H1 (cell line): ENCODE measurements around the gene CELSR3. TPM values are rescaled to one million over a fixed set of nuclear protein-coding genes. Genes with fewer than 3 reads are reported as not detected.

Experiments used
- ASH2L ChIP-seq: fragments of 200-600, 300-600 bp; sonication (generic); IDR thresholded peaks from one replicate; pipeline ENCODE4 v1.7.1; 2017; ENCODE audit warnings: low read length
- CEBPB ChIP-seq: IDR thresholded peaks from 2 replicates; pipeline ENCODE4 v1.6.1; 2012; ENCODE audit warnings: low read depth, low read length
- CREB1 ChIP-seq: IDR thresholded peaks from 2 replicates; pipeline ENCODE4 v1.6.1; 2012; ENCODE audit warnings: inconsistent platforms
- EP300 ChIP-seq, 2 experiments: IDR thresholded peaks; 1 replicate in 1 of 2; 2 replicates in 1 of 2; pipeline ENCODE4 v1.6.1; 2011 to 2012; ENCODE audit warnings: low read depth in 2 of 2, low read length in 2 of 2, mild to moderate bottlenecking in 2 of 2, borderline replicate concordance in 1 of 2, inconsistent platforms in 1 of 2, moderate library complexity in 1 of 2
- KDM4A ChIP-seq: IDR thresholded peaks from one replicate; pipeline ENCODE4 v1.7.1; 2012; ENCODE audit warnings: low read depth, mild to moderate bottlenecking, moderate library complexity, low read length, inconsistent platforms; ENCODE audit not compliant: severe bottlenecking
- NRF1 ChIP-seq: IDR thresholded peaks from 2 replicates; pipeline ENCODE4 v1.6.1; 2011; ENCODE audit warnings: mild to moderate bottlenecking, low read depth, low read length, improper control_type of control experiment
- PHF8 ChIP-seq: fragments of 200-600 bp; sonication (generic); conservative IDR thresholded peaks from 2 replicates; pipeline ENCODE4 v1.7.1; 2012; ENCODE audit warnings: low read depth, mild to moderate bottlenecking, inconsistent platforms, low read length, moderate library complexity
- POLR2AphosphoS5 ChIP-seq: IDR thresholded peaks from 2 replicates; pipeline ENCODE4 v1.6.1; 2011; ENCODE audit warnings: low read depth, low read length
- RBBP5 ChIP-seq: IDR thresholded peaks from 2 replicates; pipeline ENCODE4 v1.7.1; 2012; ENCODE audit warnings: low read depth, mild to moderate bottlenecking, inconsistent platforms, low read length, moderate library complexity, borderline replicate concordance
- SIN3A ChIP-seq, 2 experiments: IDR thresholded peaks in 1 of 2; conservative IDR thresholded peaks in 1 of 2; 2 replicates each; pipeline ENCODE4 v1.6.1; 2011 to 2012; ENCODE audit warnings: low read length in 2 of 2, improper control_type of control experiment in 1 of 2, low read depth in 1 of 2, mild to moderate bottlenecking in 1 of 2
- SIX5 ChIP-seq: IDR thresholded peaks from 2 replicates; pipeline ENCODE4 v1.6.1; 2011; ENCODE audit warnings: mild to moderate bottlenecking, low read depth, low read length
- SP1 ChIP-seq: IDR thresholded peaks from 2 replicates; pipeline ENCODE4 v1.6.1; 2011; ENCODE audit warnings: low read depth, low read length
- TBP ChIP-seq: IDR thresholded peaks from 2 replicates; pipeline ENCODE4 v1.6.1; 2011; ENCODE audit warnings: low read depth, low read length, improper control_type of control experiment
- polyA plus RNA-seq, 7 experiments: library from polyadenylated mRNA; depleted of rRNA in 3 of 7; stranded (reverse) in 5 of 7; unstranded in 2 of 7; fragments of >200 nt in 5 of 7; fragments of 200-250 nt in 2 of 7; gene quantifications; 1 replicate in 5 of 7; 2 replicates in 1 of 7; 4 replicates in 1 of 7; pipeline versions ENCODE4 v1.2.1 to v1.2.3, GENCODE V29; 2011 to 2013; ENCODE audit warnings: missing spikeins in 2 of 7, mixed read lengths in 2 of 7
- total RNA-seq: library from RNA; stranded (reverse); fragmentation: NEBNext Ultra II Directional; extraction: Animal tissue kit (Norgen Biotek cat#: 25700); gene quantifications from 2 replicates; pipeline ENCODE4 v1.2.1, GENCODE V29; 2021
- TF ChIP-seq, protein P1 (sequence below): IDR thresholded peaks from 2 replicates; pipeline ENCODE4 v1.6.1; 2012; ENCODE audit warnings: inconsistent platforms
- TF ChIP-seq, protein P2 (sequence below): IDR thresholded peaks from 2 replicates; pipeline ENCODE4 v1.6.1; 2011; ENCODE audit warnings: low read depth, mild to moderate bottlenecking, low read length; ENCODE audit not compliant: insufficient read depth
- TF ChIP-seq, protein P3 (sequence below): IDR thresholded peaks from 2 replicates; pipeline ENCODE4 v1.6.1; 2012; ENCODE audit warnings: inconsistent platforms
- TF ChIP-seq, protein P4 (sequence below), 3 experiments: IDR thresholded peaks; 1 replicate in 2 of 3; 2 replicates in 1 of 3; pipeline versions ENCODE4 v1.5.1 to v1.6.1; 2011; ENCODE audit warnings: low read length in 3 of 3, mild to moderate bottlenecking in 3 of 3, inconsistent platforms in 2 of 3, low read depth in 1 of 3, moderate library complexity in 1 of 3; ENCODE audit not compliant: insufficient read depth in 1 of 3; ENCODE audit errors: control extremely low read depth in 1 of 3

CELSR3 gene
- total and polyA plus RNA-seq, 2 of the 8 experiments (the other 6 are each of a cell fraction or from before 2014, with no cell fraction given) = 11.6 to 29.5 TPM

DNA sequence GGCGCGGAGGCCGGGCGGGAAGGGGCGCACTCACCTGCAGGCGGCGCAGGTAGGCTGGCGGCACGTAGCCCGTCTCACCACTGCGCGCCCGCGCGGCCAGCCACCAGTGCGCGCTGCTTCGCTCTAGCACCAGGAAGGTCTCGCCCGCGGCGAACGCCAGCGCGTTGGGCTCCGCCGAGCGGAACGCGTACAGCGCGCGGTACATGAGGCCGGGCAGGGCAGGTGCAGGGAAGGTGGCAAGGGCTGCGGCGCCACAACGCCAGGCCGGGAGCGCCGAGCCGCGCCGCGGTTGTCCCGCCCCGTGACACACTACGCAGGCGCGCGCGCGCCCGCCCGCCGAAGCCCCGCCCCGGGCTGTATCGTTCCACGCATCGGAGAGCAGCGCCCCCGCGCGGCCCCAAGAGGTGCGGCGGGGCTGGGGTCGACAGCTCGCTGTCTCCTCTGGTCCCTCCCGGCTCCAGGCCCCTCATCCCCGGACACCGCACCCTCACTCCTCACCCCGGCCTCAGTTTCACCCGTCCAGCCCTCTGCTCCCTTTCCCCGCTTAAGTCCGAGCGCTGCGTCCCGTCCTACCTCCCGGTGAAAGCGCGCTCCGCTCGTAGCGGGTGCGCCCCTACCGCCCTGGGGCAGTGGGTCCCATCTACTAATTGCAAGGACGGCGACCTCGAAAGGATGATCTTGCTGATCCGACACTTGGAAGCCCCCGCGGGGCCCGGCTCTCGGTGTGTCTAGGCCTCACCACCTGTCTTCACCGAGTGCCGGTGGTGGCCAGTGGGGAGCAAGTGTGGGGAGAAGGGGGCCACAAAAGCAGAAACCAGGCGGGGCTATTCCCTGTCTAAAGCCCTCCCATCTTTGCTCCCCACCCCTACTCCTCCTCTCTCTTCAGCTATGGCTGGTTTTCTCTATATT, 23.2 kb upstream of the CELSR3 start, which contains the start of gene NCKIPSD (continued):
- TF ChIP-seq, protein P1, sequence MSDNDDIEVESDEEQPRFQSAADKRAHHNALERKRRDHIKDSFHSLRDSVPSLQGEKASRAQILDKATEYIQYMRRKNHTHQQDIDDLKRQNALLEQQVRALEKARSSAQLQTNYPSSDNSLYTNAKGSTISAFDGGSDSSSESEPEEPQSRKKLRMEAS = peak; percentile 68; the same call in 1 of the 2 replicates
- TF ChIP-seq KDM4A (peak; percentile 50), SIX5 (no peak), SP1 (0 out of 2 replicates have a peak, but pooled peaks have one; percentile 43), TBP (peak; percentile 18; the same call in 1 of the 2 replicates), NRF1 (peak; percentile 60), RBBP5 (peak; percentile 100), PHF8 (peak; percentile 97), SIN3A (conservative IDR thresholded peaks at IDR 0.05 in 1 of 2, IDR thresholded peaks at IDR 0.05 in 1 of 2; ENCODE audit: low read depth in 1 of 2, low read length in 2 of 2) (peak in 1 of 2 experiments; percentile 17; a peak in 2 of 4 replicates), CEBPB (no peak), ASH2L (peak; percentile 98), EP300 (IDR thresholded peaks at IDR 0.05; ENCODE audit: borderline replicate concordance in 1 of 2, low read depth in 2 of 2, low read length in 2 of 2) (no peak), POLR2AphosphoS5 (peak; percentile 84), CREB1 (peak; percentile 70)
- TF ChIP-seq, protein P2, sequence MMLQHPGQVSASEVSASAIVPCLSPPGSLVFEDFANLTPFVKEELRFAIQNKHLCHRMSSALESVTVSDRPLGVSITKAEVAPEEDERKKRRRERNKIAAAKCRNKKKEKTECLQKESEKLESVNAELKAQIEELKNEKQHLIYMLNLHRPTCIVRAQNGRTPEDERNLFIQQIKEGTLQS = no peak
- TF ChIP-seq, protein P3, sequence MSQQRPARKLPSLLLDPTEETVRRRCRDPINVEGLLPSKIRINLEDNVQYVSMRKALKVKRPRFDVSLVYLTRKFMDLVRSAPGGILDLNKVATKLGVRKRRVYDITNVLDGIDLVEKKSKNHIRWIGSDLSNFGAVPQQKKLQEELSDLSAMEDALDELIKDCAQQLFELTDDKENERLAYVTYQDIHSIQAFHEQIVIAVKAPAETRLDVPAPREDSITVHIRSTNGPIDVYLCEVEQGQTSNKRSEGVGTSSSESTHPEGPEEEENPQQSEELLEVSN = 0 out of 2 replicates have a peak, but pooled peaks have one; percentile 31
- TF ChIP-seq, protein P4, sequence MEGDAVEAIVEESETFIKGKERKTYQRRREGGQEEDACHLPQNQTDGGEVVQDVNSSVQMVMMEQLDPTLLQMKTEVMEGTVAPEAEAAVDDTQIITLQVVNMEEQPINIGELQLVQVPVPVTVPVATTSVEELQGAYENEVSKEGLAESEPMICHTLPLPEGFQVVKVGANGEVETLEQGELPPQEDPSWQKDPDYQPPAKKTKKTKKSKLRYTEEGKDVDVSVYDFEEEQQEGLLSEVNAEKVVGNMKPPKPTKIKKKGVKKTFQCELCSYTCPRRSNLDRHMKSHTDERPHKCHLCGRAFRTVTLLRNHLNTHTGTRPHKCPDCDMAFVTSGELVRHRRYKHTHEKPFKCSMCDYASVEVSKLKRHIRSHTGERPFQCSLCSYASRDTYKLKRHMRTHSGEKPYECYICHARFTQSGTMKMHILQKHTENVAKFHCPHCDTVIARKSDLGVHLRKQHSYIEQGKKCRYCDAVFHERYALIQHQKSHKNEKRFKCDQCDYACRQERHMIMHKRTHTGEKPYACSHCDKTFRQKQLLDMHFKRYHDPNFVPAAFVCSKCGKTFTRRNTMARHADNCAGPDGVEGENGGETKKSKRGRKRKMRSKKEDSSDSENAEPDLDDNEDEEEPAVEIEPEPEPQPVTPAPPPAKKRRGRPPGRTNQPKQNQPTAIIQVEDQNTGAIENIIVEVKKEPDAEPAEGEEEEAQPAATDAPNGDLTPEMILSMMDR (IDR thresholded peaks at IDR 0.05; ENCODE audit: control extremely low read depth in 1 of 3, insufficient read depth in 1 of 3, low read depth in 1 of 3, low read length in 3 of 3) = peak in 2 of 3 experiments; percentile 77 to 90; a peak in 3 of 4 replicates
